ENCODE measurements around the gene SRGAP2C.
"Not testable (repeated sequence)": the region's sequence is repeated elsewhere in the genome, so short reads cannot be mapped to it uniquely, and the experiment has no call there.

- not testable (repeated sequence) for TF ChIP-seq USF2 (IDR thresholded peaks at IDR 0.05; ENCODE audit: borderline replicate concordance, low read depth, low read length); CTCF (IDR thresholded peaks at IDR 0.05); REST (IDR thresholded peaks at IDR 0.05; ENCODE audit: low read depth, low read length); EP300 (IDR thresholded peaks at IDR 0.05; ENCODE audit: borderline replicate concordance in 1 of 2, low read depth in 1 of 2, low read length in 1 of 2); PBX3 (IDR thresholded peaks at IDR 0.05); GATA2 (CRISPR knock-in tag; IDR thresholded peaks at IDR 0.05)
Observed at GRCh38 chr1:121271143-121271715, 86.5 kb downstream of the SRGAP2C start.
